ENCODE data around the gene NUP35. TPM values are rescaled to one million over a fixed set of nuclear protein-coding genes. Genes with fewer than 3 reads are reported as not detected.
A peak's percentile ranks its signal among the peaks of the same experiment; 100 is the strongest.

The NUP35 gene, protein sequence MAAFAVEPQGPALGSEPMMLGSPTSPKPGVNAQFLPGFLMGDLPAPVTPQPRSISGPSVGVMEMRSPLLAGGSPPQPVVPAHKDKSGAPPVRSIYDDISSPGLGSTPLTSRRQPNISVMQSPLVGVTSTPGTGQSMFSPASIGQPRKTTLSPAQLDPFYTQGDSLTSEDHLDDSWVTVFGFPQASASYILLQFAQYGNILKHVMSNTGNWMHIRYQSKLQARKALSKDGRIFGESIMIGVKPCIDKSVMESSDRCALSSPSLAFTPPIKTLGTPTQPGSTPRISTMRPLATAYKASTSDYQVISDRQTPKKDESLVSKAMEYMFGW
- 10 to 100 TPM in 1 of 2 donors, 1 to 10 TPM in 1; 7.7 to 11.0 TPM for total RNA-seq
- long read RNA-seq, partial matches to known transcripts: 0 of 4 reads
- long read RNA-seq, other reads (novel, unspliced or antisense): 1 of 4 reads

DNA sequence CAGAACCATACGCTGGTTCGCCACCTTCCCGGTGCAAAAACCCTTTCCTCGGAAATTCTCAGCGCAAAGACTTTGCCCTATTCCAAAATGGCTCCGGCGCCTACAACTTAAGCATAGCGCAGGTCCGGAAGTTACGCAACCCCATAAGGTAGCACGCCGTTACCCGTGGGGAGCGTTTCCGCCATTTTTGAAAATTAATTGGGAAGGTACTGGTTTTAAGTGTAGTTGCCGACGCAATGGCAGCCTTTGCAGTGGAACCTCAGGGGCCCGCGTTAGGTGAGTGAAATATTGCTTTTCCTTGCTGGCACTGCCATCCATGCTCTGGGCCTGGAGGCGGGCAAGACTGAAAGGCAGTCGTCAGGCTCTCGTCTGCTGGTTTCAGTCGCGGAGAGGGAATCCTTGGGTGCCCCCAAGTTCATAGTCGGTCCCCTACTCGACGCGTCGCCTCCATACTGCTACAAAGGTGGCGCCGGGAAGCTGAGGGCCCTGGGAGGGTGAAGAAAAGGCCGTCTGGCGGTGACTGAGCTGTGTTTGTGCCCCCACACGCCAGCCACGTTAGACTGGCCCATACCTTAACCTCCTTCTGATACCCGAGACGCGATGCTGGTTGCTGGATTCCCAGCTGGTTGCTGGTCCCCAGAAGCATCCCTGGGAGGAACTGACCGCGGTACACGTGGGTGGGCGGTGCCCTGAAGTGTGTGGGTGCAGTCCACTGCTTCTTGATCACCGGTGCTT lies at the start of gene NUP35:
TSS of gene NUP35 (plus strand) at position 222 of the 735 bp plus-strand sequence. CDS start at position 237, 15 bp downstream.
- intact Hi-C loops (cut with DNase I, micrococcal nuclease): loop anchor here in 1 of 2 donors (5.0 kb wide), 1 partner anchor 47 kb away; the partner anchor contains the start of gene DUSP19
- peak; percentile 83 to 86 for DNase-seq
- ATAC-seq: peak; percentile 98

- intact Hi-C loops (cut with DNase I, micrococcal nuclease): loop anchor here in 1 of 2 donors (5.0 kb wide), 1 partner anchor 44 kb away; the partner anchor contains the start of gene NUP35
- ATAC-seq (peak; percentile 76), DNase-seq (peak; percentile 31 to 64)
Measured at GRCh38 chr2:183078163-183078463, 46.1 kb upstream of the NUP35 start.

DNA sequence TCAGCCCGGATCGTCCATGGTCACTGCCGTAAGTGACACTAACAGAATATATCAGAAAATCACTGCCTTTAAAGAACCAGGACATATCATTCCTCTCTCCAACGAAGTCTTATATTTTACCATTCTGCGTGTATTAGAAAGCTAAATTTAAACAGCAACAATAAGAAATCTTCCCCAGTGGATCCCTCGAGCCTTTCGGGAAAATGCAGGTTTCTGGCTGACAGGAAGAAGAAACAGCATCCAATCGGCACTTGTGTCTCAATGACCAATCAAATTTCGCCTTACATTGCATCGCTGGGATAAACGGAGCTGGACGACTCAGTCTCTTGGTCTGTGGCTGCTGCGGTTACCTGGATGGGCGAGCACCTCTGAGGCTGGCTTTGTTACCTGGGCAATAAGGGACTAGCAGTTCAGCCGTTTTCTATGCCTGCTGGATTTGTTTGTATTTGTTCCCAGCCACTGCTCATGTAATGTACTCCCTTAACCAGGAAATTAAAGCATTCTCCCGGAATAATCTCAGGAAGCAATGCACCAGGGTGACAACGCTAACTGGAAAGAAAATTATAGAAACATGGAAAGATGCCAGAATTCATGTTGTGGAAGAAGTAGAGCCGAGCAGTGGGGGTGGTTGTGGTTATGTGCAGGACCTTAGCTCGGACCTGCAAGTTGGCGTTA lies 45.6 kb upstream of the NUP35 start, which contains the start of gene DUSP19:
TSS of gene DUSP19 (plus strand) at position 284 of the 675 bp plus-strand sequence. CDS start at position 471, 187 bp downstream.
- intact Hi-C loops (cut with DNase I, micrococcal nuclease): loop anchor here in 1 of 2 donors (5.0 kb wide), 1 partner anchor 44 kb away; the partner anchor contains the start of gene NUP35
- DNase-seq (peak; percentile 87 to 89), ATAC-seq (peak; percentile 98)

- peak; percentile 42 for ATAC-seq
- intact Hi-C loops (cut with DNase I, micrococcal nuclease): loop anchor here in 1 of 2 donors (5.0 kb wide), 1 partner anchor 43 kb away; the partner anchor contains the start of gene NUP35
- peak in 1 of 2 donors; percentile 26 for DNase-seq
Measured at GRCh38 chr2:183079139-183079775, 45.0 kb upstream of the NUP35 start.

DNA sequence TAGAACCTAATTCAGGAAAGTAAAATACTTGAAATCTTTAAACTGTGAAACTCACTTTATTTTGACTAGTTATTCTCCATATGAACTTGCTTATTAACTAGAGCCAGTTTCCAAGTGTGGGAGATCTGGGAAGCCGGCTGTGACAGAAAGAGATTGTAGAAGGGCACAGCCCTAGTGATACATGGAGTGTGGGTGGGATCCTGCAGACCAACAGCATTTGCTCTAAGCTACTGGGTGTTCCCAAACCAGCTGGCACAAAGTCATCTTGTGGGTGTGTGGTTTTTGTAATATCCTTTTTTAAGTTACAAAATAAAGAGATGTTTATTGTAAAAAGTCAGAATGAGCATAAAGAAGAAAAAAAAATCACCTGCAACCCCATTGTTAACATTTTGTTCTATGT lies 42.3 kb upstream of the NUP35 start:
- ATAC-seq: no peak
- intact Hi-C loops (cut with DNase I, micrococcal nuclease): no loop called here
- no peak for DNase-seq

DNA sequence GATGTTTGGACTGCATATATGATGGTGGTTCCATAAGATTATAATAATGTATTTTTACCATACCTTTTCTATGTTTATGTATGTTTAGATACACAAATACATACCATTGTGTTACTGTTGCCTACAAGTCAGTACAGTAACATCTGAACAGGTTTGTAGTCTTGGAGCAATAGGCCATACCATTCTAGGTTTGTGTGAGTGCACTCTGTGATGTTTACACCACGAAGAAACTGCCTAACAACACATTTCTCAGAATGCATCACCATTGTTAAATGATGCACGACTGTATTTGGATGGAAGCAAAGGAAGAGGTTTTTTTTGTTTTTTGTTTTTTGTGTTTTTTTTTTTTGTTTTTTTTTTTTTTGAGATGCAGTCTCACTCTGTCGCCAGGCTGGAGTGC lies 36.2 kb upstream of the NUP35 start:
- intact Hi-C loops (cut with DNase I, micrococcal nuclease): no loop called here
- DNase-seq (no peak), ATAC-seq (no peak)

DNA sequence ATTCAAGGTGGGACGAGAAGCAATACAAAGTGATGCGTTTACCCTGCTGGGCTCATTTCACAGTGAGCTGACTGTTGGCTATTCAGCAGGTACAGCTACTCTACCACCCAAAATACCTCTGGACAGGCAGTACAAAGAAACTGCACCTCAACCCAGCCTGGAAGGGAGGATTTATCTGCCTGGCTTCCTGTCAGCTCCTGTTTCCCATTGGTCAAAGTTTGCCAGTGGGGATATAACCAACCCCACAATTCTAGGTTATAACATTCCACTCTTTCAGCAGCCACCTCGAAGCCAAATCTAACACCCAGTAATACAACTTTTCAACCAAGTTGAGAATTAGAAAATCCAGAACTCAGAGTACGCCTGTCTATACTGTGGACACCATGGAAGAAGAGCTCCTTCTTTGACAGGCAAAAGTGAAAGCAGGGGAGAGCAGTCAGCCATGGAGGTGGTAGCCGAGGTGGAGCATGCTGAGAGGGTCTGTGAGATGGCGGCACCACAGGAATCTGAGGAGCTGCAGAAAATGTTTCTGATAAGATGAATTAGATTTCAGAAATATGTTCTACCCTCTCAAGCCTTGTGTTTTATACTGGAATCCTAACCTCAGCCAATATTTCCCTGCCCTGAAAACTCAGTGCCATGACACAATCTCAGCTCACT lies 34.9 kb upstream of the NUP35 start:
- intact Hi-C loops (cut with DNase I, micrococcal nuclease): no loop called here
- no peak for ATAC-seq
- DNase-seq: no peak

- DNase-seq (no peak), ATAC-seq (no peak)
- intact Hi-C loops (cut with DNase I, micrococcal nuclease): no loop called here
Measured at GRCh38 chr2:183091318-183091953, 32.8 kb upstream of the NUP35 start.

DNA sequence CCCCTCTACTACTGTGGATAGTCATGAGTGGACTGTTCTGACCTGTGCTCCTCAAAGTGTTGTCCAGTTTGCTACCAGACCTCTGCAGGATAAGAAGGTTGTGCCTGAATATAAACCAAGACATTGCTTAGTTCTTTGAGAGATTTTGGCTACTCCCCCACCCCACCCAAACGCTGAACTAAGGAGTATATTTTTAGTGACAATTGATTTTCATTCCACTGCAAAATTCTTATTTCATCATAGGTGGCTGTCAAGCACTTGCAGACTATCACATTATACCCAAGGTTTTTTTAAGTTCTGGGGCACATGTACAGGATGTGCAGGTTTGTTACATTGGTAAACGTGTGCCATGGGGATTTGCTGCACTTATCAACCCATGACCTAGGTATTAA lies 32.3 kb upstream of the NUP35 start:
- ATAC-seq (no peak), DNase-seq (no peak)
- intact Hi-C loops (cut with DNase I, micrococcal nuclease): no loop called here

DNA sequence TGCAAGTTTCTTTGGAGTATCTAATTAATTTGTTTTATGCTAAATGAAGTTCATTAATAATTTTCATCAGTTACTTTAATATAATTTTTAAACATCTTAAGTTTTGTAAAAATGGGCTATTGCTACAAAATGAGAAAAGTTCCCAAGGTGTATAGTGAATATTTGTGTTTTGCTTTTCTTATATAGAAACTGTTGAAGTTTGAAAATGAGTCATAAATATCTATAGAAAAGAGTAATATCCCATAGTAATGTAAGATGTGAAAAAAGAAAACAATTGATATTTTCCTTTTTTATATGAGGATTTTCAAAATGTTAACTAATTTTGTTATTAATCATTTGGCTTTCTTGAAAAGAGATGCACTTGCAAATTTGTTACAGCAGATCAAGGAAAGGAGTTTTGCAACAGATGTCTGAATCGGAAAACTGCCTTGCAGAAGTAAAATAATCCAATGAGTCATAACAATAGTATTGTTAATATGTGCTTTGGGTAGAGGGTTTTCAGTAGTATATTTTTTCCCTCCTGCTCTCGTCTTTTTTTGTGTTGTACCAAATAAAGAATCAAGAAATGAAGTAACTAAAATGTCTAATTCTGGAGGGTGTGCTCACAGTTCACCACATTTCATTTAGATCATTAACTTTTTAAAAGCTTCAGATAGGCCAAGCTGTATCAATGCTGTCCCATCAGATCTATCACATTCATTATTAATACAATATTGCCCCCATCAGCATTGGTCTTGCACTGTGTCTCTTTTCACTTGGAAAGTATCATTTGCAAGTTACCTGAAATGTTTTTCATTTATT lies 30.2 kb upstream of the NUP35 start:
- DNase-seq (no peak), ATAC-seq (no peak)
- intact Hi-C loops (cut with DNase I, micrococcal nuclease): no loop called here

GRCh38 chr2:183105402-183106134 lies 18.7 kb upstream of the NUP35 start:
- DNase-seq (no peak), ATAC-seq (no peak)
- intact Hi-C loops (cut with DNase I, micrococcal nuclease): no loop called here

DNA sequence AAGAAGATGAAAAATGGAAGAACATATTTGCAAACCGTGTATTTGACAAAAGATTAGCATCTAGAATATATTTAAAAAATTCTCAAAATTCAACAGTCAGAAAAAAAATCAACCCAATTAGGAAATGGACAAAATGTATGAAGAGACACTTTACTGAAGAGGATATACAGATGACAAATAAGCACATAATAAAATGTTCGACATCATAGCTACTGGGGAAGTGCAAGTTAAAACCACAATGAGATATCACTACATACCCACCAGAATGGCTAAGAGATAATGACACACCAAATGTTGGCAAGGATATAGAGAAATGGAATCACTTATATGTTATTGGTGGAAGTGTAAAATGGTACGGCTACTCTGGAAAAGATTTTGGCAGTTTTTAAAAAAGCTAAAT lies 11.7 kb upstream of the NUP35 start:
- ATAC-seq: no peak
- intact Hi-C loops (cut with DNase I, micrococcal nuclease): no loop called here
- DNase-seq: no peak

DNA sequence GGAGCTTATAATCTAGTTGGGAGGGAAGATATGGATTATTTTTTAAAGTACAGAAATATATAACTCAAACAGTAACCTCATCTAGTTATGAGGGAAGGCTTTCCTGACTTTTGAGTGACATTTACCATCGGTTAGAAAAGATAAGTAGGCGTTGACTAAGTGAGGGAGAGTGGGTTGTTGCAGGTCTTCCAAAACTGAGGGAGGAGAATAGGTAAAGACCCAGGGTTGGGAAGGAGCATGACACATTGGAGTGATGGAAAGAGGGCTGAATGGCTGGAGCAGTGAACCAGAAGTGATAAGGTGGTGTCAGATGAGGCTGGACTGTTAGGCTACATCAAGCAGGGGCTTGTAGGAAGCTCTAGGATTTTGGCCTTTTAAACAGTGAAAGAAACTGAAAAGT lies 10.6 kb upstream of the NUP35 start:
- no peak for ATAC-seq
- intact Hi-C loops (cut with DNase I, micrococcal nuclease): no loop called here
- DNase-seq: no peak

DNA sequence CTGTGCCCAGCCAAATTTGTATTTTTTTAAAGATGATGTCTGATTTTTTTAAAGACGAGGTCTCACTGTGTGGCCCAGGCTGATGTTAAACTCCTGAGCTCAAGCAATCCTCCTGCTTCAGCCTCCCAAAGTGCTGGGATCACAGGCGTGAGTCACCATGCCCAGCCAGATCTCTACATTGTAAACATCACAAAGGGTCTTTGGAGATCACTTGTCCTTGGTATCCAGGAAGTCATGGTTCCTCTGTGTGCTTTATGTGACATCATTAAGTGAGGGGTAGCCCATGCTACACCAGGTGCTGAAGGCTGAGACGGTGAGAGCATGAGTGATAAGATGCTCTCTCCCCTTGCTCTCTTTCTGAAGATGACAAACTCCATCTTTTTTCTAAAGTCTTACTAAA lies 7.0 kb upstream of the NUP35 start:
- intact Hi-C loops (cut with DNase I, micrococcal nuclease): no loop called here

GRCh38 chr2:183123117-183123958 lies 905 bp upstream of the NUP35 start:
- DNase-seq: peak in 1 of 2 donors; percentile 18
- ATAC-seq: peak; percentile 17
- intact Hi-C loops (cut with DNase I, micrococcal nuclease): loop anchor here in 1 of 2 donors (5.0 kb wide), 1 partner anchor 46 kb away; the partner anchor contains the start of gene DUSP19

More for the DNA sequence above, 7.0 kb upstream of the NUP35 start:
- ATAC-seq: no peak
- DNase-seq: no peak

DNA sequence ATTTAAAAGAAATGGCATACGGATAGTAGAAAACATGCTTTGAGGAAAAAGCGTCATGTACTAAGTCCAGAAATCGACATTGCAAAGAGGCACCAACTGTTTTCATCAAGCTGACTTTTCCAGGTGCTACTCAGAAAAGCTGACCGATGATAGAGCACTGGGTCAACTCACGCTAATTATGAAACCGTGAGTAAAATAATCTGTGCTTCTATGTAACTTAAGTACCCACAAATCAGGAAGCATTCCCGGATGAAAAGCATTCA lies 353 bp upstream of the NUP35 start:
- ATAC-seq: peak; percentile 35
- intact Hi-C loops (cut with DNase I, micrococcal nuclease): loop anchor here in 1 of 2 donors (5.0 kb wide), 1 partner anchor 47 kb away; the partner anchor contains the start of gene DUSP19
- no peak for DNase-seq

Data from left colon (tissue), 2 donors.